GM21515 (cell line): Measurements from ENCODE around the gene NDUFS7.
A peak's percentile ranks its signal among the peaks of the same experiment; 100 is the strongest.
"Not testable (repeated sequence)": the region's sequence is repeated elsewhere in the genome, so short reads cannot be mapped to it uniquely, and the experiment has no call there.

ENCODE experiments used
- ATAC-seq: cut with Tn5 transposase; IDR thresholded peaks from one replicate; pipeline ENCODE4 v1.9.1; 2021; ENCODE audit not compliant: unreplicated experiment

Gene NDUFS7

DNA sequence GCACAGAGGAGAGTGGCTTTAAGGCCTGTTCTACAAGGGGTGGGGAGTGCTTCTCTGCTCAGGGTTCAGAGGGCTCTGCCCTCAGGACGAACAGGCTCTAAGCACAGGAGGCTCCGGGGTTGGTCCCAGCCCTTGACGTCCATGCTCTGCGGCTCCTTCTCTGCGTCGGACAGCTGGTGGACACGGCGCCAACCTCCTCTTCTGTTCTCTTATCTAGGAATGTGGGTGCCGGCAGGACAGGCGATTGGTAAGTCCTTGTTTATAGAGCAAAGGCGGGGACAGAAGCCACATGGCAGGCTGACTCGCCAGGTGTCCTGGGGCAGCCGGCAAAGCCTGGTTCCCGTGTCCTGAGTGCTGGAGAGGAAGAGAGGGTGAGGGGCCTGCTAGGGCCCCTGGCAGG is 46.0 kb downstream of the NDUFS7 start:
- ATAC-seq: no peak

DNA sequence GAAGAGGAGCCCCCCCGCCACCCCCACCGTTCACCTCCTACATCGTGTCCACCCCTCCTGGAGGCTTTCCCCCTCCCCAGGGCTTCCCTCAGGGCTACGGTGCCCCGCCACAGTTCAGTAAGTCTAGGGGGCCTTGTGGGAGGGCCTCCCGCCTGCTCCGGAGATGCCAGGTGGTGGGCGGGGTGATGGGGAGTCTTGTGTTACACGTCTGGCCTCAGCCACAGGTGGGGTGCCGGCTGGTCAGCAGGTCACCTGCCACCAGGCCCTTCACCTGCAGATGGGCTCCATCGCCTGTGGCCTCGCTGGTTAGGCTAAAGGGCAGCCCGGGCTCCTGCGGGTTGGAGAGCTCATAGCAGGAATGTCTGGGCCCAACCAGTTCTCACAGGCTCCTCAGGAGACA is 46.5 kb downstream of the NDUFS7 start:
- no peak for ATAC-seq

DNA sequence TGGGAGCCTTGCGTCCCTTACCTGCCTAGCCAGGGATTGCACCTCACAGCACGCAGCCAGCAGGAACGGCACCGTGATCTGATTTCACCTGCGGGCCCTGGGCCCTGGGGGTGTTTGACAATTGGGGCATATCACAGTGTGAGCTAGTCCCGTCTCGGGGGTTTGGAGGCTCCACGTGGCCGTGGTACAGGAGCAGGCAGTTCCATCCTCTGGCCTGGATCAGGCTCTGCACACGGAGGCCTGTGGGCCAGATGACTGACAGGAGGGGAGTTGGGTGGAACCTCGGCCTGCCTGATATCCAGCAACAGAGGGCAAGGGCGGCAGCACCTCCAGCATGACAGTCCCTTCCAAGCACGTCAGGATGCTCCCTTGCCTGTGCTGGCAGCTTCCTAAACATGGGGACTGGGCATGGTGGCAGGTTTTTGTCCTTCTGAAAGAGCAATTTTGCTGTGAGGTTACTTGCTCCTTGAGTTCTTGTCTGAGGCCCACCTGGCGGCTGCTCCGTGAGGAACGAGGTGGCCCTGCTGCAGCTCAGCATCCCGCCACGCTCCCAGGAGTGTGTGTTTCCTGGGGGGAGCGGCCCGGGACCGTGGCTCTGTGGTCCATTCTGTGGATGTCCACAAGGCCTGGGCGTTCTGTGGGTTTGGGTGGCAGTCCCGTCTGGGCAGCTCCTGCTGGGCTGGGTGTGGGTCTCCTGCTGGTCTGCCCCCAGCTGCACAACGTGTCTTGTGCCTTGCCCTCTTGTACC is 48.2 kb downstream of the NDUFS7 start:
- no peak for ATAC-seq

DNA sequence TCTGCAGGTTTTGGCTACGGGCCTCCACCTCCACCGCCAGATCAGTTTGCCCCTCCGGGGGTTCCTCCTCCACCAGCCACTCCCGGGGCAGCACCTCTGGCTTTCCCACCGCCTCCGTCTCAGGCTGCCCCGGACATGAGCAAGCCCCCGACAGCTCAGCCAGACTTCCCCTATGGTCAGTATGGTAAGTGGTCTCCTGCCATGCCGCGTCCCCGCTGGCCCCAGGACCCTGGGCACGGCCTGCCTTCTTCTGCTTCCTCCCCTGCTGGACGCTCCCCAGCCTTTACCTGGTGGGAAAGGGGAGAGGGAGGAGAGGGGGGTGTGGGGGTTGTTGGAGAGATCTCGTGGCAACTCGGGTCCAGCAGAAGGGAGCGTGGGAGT is 48.8 kb downstream of the NDUFS7 start:
- no peak for ATAC-seq

DNA sequence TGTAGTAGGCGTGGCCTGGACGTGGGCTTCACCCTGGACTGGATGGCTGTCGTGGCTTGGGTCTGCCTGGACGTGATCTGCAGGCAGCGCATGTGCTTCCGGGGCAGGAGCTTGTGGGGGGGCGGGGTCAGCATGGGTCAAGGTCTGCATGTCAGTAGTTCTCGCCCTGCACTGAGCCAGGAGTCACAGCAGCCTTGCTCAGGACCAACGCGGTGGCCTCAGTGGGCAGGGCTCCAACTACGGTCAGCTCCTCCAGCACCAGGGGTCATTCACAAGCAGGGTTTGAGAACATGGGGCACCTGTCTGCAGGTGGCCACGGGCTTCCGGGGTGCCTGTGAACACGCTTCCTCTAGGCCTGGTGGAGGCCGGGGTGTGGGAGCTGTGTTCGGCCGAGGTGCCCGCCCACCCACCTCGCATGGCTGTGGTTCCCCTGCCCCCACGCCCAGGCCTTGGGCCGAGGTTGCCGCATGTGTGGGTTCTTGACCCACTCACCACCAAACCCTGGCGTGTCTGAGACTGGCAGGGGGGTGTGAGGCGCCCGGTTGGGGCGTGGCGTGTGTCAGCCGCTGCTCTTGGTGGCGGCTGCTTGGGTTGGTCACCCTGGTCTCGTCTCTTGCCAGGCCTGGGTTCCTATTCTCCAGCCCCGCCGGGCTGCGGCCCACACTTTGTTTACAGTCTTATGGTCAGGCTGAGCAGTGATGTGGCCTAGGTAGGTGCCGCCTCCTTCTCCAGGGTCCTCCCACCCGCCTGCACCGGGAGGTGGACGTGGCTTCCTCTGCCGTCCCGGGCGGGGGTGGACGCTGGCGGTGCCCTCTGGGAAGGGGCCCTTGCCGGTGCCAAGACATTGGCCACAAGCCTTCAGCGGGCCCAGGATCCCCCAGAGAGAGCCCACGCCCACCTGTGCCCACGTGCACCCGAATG is 49.7 kb downstream of the NDUFS7 start:
- no peak for ATAC-seq

DNA sequence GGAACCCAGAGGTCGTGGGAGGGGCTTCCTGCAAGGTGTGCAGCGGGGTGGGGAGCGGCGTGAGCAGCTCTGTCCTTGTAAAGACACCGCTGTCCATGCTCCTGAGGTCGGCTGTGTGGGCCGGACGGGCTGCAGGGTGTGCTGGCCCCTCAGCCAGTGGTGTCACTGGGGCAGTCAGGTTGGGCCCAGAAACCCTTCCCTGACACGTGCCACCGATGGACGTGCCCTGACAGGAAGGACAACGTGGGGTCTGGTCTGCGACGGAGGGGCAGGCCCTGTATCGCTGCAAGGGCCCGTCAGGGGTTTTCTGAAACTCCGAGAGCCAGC is 50.3 kb downstream of the NDUFS7 start:
- ATAC-seq: no peak

DNA sequence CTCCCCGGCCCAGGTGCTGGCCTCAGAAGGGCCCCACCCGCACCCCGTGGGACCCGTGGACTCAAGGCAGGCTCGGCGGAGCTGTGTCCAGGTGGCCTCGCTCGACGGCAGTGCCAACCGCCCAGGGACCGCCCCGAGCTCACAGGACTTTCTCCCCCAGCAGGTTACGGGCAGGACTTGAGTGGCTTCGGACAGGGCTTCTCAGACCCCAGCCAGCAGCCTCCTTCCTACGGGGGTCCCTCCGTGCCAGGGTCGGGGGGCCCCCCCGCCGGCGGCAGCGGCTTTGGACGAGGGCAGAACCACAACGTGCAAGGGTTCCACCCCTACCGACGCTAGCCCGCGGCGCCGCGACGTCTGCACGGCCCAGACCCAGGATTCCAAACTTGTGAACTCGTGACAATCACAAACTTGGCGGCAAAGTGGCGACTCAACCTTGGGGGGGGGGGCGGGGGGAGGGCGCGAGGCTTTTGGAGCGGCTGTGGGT is 50.9 kb downstream of the NDUFS7 start:
- ATAC-seq: no peak

DNA sequence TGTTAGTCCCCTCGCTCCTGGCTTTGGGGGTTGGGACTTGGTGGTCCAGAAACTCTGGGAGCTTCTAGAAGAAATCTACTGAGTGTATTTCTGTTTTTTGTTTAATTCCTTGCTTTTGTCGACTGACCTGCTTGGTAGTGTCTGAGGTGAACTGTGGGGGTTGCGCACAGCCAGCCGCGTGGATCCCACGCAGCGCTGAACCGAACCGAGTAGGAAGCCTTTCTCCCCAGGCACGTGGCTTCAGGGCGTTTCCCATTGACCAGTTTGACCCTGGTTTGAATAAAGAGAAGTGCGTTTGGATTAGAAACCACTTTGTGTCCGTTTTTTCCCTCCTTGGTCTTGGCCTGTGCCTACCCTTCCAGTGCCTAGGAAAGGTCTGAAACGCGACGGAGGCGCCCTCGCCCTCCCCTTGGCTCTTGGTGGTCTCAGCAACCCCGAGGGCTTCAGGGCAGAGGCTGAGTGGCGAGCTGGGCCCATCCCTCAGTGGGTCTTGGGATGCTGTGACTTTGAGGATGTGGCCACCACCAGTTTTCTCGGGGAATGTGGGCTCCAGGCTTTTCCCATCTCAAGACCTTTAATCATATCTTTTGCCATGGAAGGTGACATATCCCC is 51.8 kb downstream of the NDUFS7 start:
- no peak for ATAC-seq

DNA sequence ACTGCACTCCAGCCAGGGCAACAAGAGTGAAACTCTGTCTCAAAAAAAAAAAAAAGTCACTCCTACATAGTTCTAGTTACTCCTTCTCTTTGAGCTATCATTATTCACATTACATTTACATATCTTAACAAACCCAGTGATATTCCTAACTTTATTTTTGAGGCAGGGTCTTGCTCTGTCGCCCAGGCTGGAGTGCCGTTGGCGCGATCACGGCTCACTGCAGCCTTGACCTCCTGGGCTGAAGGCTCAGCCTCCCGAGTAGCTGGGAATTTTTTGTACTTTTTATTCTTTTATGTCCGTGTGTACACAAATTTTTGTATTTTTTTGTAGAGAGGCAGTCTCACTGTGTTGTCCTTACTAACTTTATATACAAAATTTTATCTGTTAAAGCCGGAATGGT is 53.9 kb downstream of the NDUFS7 start:
- no peak for ATAC-seq

DNA sequence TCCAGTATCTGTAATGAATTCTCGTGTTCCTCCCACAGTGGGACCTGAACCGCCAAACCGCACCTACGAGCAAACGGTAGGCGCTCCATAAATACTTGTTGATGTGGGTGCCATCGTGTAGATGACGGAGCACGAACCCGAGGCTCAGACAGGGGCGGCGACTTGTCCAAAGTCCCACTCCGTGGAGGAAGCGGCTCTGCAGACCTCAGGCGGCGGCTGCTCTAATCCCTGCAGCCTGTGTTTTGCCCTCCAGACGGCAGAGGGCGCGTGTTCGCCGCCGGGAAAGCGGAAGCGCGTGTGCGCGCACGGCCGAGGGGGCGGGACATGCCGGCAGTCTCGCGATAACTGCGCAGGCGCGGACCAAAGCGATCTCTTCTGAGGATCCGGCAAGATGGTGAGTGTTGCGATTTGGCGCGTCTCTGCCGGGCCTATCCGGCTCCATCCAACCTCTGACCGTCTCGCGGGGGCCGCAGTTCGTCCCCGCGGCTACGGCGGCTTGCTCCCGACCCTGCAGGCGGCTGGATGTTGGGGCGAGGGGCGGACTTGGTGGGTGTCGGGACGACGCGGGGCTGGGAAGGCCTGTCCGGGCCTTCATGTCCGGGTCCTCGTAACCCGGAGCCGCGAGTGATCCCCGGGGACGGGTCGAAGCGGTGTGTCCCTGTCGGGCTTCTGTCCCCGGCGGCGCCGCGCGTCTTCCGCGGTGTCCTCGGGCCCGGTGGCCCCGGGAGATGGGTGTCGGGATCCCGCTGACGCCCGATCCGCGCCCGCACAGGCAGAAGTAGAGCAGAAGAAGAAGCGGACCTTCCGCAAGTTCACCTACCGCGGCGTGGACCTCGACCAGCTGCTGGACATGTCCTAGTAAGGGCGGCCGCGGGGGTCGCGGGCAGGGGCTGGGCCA is 54.6 kb downstream of the NDUFS7 start, which contains the start of gene RPS15:
Gene RPS15, plus strand, starts transcription at position 362 of the 898 bp plus-strand sequence. Its CDS starts 30 bp downstream, at position 392.
- peak; percentile 76 for ATAC-seq

DNA sequence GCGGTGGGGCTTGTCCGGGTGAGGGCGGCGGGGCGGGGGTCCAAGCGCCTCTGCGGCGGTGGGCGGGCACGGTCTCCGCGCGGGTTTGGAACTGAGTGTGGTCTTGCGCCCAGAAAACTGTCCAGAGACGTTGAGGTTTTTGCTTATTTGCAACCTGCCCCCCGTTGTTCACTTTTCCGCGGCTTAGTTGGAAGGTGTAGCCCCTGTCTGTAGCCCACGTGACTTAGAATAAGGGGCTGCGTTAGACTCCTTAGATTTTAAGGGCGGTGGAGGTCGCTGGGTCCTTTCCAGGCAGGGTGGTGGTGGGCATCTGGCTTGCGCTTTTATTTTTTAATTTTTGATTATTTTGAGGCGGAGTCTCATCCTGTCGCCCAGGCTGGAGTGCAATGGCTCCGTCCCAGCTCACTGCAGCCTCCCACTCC is 55.2 kb downstream of the NDUFS7 start:
- peak; percentile 9 for ATAC-seq

DNA sequence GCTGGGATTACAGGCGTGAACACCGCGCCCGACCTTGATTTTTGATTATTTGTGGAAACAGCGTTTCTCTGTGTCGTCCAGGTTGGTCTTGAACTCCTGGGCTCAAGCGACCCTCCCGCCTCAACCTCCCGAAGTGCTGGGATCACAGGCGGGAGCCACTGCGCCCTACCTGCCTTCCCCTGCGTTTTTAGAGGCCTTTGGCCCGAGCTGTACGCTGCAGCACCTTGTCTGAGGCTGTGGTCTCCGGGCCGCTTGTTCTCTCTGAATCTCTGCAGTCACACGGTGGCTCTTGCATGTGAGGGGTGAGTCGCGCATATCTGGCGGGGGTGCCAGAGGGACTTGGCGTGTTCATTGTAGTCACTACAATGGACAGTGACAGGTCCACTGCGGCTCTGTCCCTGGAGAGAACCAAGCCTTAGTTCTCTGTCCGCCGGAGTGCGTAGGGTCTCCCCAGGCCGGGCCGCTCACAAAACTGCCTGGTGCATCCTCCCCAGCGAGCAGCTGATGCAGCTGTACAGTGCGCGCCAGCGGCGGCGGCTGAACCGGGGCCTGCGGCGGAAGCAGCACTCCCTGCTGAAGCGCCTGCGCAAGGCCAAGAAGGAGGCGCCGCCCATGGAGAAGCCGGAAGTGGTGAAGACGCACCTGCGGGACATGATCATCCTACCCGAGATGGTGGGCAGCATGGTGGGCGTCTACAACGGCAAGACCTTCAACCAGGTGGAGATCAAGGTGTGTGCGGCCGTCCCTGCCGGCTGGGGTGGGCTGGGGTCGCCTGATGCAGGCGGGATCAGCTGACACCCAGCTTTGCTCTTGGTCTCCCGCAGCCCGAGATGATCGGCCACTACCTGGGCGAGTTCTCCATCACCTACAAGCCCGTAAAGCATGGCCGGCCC is 56.1 kb downstream of the NDUFS7 start:
- not testable (repeated sequence) for ATAC-seq

DNA sequence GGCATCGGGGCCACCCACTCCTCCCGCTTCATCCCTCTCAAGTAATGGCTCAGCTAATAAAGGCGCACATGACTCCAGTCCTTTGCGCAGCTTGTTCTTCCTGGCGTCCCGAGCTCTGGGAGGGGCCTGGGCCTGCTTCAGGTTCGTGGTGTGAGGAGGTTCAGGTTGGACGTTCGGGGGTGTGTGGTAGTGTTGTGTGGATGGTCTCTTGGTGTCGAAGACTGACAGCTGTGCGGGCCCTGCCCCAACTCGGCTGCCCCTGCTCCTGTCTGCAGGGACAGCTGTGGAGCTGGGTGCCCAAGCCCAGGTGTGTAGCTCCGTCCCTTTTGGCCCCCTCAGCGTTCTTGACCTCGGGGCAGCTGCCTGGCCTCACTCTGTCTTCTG is 56.7 kb downstream of the NDUFS7 start:
- ATAC-seq: no peak

DNA sequence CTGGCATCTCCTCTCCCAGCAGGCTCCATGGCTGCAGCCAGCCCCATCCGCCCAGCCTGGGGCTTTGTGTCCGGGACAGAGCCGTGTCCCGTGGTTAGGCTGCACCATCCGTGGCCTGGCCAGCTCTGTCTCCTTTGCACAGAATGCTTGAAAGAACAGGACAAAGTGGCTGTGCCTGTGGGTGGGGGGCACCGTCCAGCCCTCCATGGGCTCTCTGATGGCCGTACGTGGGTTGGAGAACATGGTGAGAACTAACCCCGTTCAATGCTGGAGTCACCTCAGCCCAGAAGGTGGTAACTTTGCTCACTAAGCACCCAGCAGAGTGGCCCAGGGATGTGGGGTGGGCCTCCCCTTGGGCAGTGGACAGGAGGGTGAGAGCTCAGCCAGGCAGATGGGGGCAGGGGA is 57.3 kb downstream of the NDUFS7 start:
- ATAC-seq: no peak

DNA sequence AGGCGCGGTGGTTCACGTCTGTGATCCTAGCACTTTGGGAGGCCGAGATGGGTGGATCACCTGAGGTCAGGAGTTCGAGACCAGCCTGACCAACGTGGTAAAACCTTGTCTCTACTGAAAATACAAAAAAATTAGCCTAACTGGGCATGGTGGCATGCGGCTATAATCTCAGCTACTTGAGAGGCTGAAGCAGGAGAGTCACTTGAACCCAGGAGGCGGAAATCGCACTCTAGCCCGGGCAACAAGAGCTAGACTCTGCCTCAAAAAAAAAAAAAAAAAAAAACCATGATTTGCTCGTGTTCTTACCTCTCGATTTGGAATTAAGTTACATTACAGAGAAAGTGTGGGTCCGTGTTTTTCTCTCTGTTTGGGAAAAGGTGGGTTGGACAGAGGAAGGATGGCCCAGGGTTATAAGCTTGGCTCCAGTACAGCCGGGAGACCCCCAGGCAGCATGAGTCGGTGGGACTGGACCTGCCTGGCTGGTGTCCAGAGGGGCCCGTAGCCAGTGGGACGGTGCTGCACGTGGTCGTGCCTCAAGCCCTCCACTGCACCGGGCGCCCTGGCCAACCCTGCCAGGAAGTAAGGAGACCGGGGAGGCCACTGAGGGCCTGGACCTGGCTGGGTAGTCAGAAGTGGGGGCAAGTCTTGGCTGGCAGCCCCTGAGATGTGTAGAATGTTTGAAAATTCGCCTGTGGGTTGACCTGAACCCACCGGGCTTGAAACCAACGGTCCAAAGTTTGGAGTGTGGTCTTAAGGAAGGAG is 58.2 kb downstream of the NDUFS7 start:
- ATAC-seq: no peak
